Measurements from ENCODE around the gene ANO3.

The ANO3 gene

GRCh38 chr11:26608507-26609146, 276.7 kb downstream of the ANO3 start:
- Histone ChIP-seq H3K4me1 (ENCODE audit: insufficient read depth, low read length, poor library complexity, severe bottlenecking) (no peaks in the 10 kb centered on the region), H3K36me3 (ENCODE audit: insufficient read depth, low read length) (no peaks in the 10 kb centered on the region), H3K9me3 (ENCODE audit: insufficient read depth, low read depth, low read length) (no peaks in the 10 kb centered on the region), H3K9ac (ENCODE audit: low read depth, low read length, poor library complexity, severe bottlenecking) (no peak overlapping the region), H2AFZ (ENCODE audit: low read length) (no peak overlapping the region), H3F3A (ENCODE audit: low read depth) (no peaks in the 10 kb centered on the region), H4K20me1 (ENCODE audit: insufficient read depth, low read length, poor library complexity, severe bottlenecking) (no peaks in the 10 kb centered on the region), H3K79me2 (ENCODE audit: insufficient read depth, low read length) (no peaks in the 10 kb centered on the region), H3K9me2 (replicated peaks; ENCODE audit: low read depth, low read length) (no peaks in the 10 kb centered on the region), H3K4me3 (ENCODE audit: low read length, poor library complexity, severe bottlenecking) (no peak overlapping the region), H3K27me3 (ENCODE audit: insufficient read depth, low read length, poor library complexity, severe bottlenecking) (no peaks in the 10 kb centered on the region), H3K4me2 (ENCODE audit: low read depth, low read length, poor library complexity, severe bottlenecking) (no peak overlapping the region)
- TF ChIP-seq CTCF (conservative IDR thresholded peaks at IDR 0.05; ENCODE audit: low read length): no peak
- TF ChIP-seq EZH2phosphoT487 (IDR thresholded peaks at IDR 0.05; ENCODE audit: borderline replicate concordance): no peak

GRCh38 chr11:26613759-26614158, 281.8 kb downstream of the ANO3 start:
- Histone ChIP-seq H3K4me2 (ENCODE audit: low read depth, low read length, poor library complexity, severe bottlenecking) (no peak overlapping the region), H3K9me2 (replicated peaks; ENCODE audit: low read depth, low read length) (no peaks in the 10 kb centered on the region), H3K27me3 (ENCODE audit: insufficient read depth, low read length, poor library complexity, severe bottlenecking) (no peaks in the 10 kb centered on the region), H3K4me3 (ENCODE audit: low read length, poor library complexity, severe bottlenecking) (no peak overlapping the region), H3K9ac (ENCODE audit: low read depth, low read length, poor library complexity, severe bottlenecking) (no peak overlapping the region), H2AFZ (ENCODE audit: low read length) (no peak overlapping the region), H3K36me3 (ENCODE audit: insufficient read depth, low read length) (no peaks in the 10 kb centered on the region), H3F3A (ENCODE audit: low read depth) (no peaks in the 10 kb centered on the region), H4K20me1 (ENCODE audit: insufficient read depth, low read length, poor library complexity, severe bottlenecking) (no peaks in the 10 kb centered on the region), H3K79me2 (ENCODE audit: insufficient read depth, low read length) (no peaks in the 10 kb centered on the region), H3K4me1 (ENCODE audit: insufficient read depth, low read length, poor library complexity, severe bottlenecking) (no peaks in the 10 kb centered on the region), H3K9me3 (ENCODE audit: insufficient read depth, low read depth, low read length) (no peaks in the 10 kb centered on the region)
- TF ChIP-seq EZH2phosphoT487 (IDR thresholded peaks at IDR 0.05; ENCODE audit: borderline replicate concordance) (no peak), CTCF (conservative IDR thresholded peaks at IDR 0.05; ENCODE audit: low read length) (no peak)

GRCh38 chr11:26618441-26618840, 286.5 kb downstream of the ANO3 start:
- H3K4me3 ChIP-seq (ENCODE audit: low read length, poor library complexity, severe bottlenecking): no peak overlapping the region
- H3K4me1 ChIP-seq (ENCODE audit: insufficient read depth, low read length, poor library complexity, severe bottlenecking): no peaks in the 10 kb centered on the region
- TF ChIP-seq EZH2phosphoT487 (IDR thresholded peaks at IDR 0.05; ENCODE audit: borderline replicate concordance) (no peak), CTCF (conservative IDR thresholded peaks at IDR 0.05; ENCODE audit: low read length) (no peak)
- H3K27me3 ChIP-seq (ENCODE audit: insufficient read depth, low read length, poor library complexity, severe bottlenecking): no peaks in the 10 kb centered on the region
- no peaks in the 10 kb centered on the region for H3K36me3 ChIP-seq (ENCODE audit: insufficient read depth, low read length)
- no peaks in the 10 kb centered on the region for H3K9me2 ChIP-seq (replicated peaks; ENCODE audit: low read depth, low read length)
- no peaks in the 10 kb centered on the region for H3K79me2 ChIP-seq (ENCODE audit: insufficient read depth, low read length)
- no peak overlapping the region for H3K9ac ChIP-seq (ENCODE audit: low read depth, low read length, poor library complexity, severe bottlenecking)
- H3K4me2 ChIP-seq (ENCODE audit: low read depth, low read length, poor library complexity, severe bottlenecking): no peak overlapping the region
- H3K9me3 ChIP-seq (ENCODE audit: insufficient read depth, low read depth, low read length): no peaks in the 10 kb centered on the region
- no peaks in the 10 kb centered on the region for H4K20me1 ChIP-seq (ENCODE audit: insufficient read depth, low read length, poor library complexity, severe bottlenecking)
- H2AFZ ChIP-seq (ENCODE audit: low read length): peak overlapping the region; percentile 44; the same call in 1 of the 2 replicates
- H3F3A ChIP-seq (ENCODE audit: low read depth): no peaks in the 10 kb centered on the region
